GM12891 (cell line): ENCODE data around the gene PDE6B.

Experiments
- POLR2A ChIP-seq: IDR thresholded peaks from 2 replicates; pipeline ENCODE4 v1.6.1; 2011; ENCODE audit warnings: low read depth, low read length, control low read depth
- POLR2AphosphoS5 ChIP-seq: IDR thresholded peaks from 2 replicates; pipeline ENCODE4 v1.6.1; 2011; ENCODE audit warnings: low read depth, low read length, control low read depth
- TAF1 ChIP-seq: IDR thresholded peaks from 2 replicates; pipeline ENCODE4 v1.6.1; 2011; ENCODE audit warnings: low read depth, low read length, control low read depth

DNA sequence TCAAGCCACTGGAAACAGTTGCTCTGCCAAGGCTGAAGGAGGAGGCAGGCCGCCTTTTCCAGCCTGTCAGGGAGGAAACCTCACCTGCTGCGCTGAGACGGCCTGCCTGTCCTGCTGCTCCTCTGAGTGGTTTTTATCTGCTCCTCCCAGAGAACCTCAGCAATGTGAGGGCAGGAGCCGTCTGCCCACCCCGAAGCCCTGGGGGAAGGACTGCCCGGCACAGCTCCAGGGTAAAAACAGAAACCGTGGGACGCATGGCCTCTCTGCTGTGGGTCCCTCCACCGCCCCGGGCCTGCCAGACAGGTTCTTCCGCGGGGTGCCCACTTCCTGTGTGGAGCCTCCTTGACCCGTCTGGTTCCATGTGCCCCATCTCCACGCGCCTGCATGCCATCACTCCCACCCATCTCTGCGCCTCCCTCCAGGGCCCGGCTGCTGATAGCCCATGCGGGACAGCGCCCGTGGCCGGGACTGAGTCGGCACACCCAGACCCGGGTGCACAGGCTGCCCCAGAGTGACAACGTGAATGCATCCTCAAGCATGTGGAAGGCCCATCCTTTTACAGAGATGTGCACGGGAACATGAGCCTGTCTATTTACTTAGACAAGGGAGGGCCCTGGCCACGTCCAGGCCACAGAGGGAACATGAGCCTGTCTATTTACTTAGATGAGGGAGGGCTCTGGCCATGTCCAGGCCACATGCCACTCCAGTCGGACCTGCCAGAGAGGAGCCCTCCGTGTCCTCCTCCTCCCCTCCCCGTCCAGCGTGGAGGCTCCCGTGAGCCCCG lies 67.6 kb downstream of the PDE6B start:
- TF ChIP-seq TAF1: no peak
- TF ChIP-seq POLR2A: no peak
- TF ChIP-seq POLR2AphosphoS5: no peak
